Measurements from ENCODE around the gene B3GALT5.

GRCh38 chr21:39668369-39668768 is 55.6 kb downstream of the B3GALT5 start:
- TF ChIP-seq CTCF (IDR thresholded peaks at IDR 0.05) (no peak), POLR2A (IDR thresholded peaks at IDR 0.05) (no peak)
